Mesenteric fat pad (tissue), 1 donor: ENCODE results near the gene INPP4A. TPM values are rescaled to one million over a fixed set of nuclear protein-coding genes. Genes with fewer than 3 reads are reported as not detected.
"Not testable (repeated sequence)": the region's sequence is repeated elsewhere in the genome, so short reads cannot be mapped to it uniquely, and the experiment has no call there.

Experiments used
- DNase-seq: peaks from one replicate; pipeline ENCODE4 v3.0.0-alpha.2; 2020; ENCODE audit warnings: low spot score
- long read RNA-seq: library from polyadenylated mRNA; unstranded; transcript quantifications from one replicate; pipeline ENCODE4 v2.0.0, GENCODE V29; 2020
- total RNA-seq: library from RNA; stranded (reverse); fragmentation: NEBNext Ultra II Directional; extraction: Animal tissue kit (Norgen Biotek cat#: 25700); gene quantifications from one replicate; pipeline ENCODE4 v1.2.1, GENCODE V29; 2021
- donor health status: DM: yes; HTN: yes; CAD: no.

The INPP4A gene
- total RNA-seq, result 30.3 TPM
- long read RNA-seq, partial matches to known transcripts, result 5 of 17 reads
- long read RNA-seq, other reads (novel, unspliced or antisense), result 12 of 17 reads

GRCh38 chr2:98444436-98445176, at the start of gene INPP4A:
Gene INPP4A (plus strand): TSS chr2:98444858. CDS start chr2:98520049, 75,191 bp downstream.
- peak; percentile 93 for DNase-seq

GRCh38 chr2:98395977-98396376, 48.7 kb upstream of the INPP4A start:
- no peak for DNase-seq

GRCh38 chr2:98396745-98397355, 47.8 kb upstream of the INPP4A start:
- no peak for DNase-seq

GRCh38 chr2:98399140-98399539, 45.5 kb upstream of the INPP4A start:
- no peak for DNase-seq

GRCh38 chr2:98403878-98404277, 40.8 kb upstream of the INPP4A start:
- DNase-seq, result no peak

GRCh38 chr2:98404556-98405250, 40.0 kb upstream of the INPP4A start:
- DNase-seq, result no peak

- DNase-seq, result no peak
Measured at GRCh38 chr2:98405301-98405700, 39.4 kb upstream of the INPP4A start.

- no peak for DNase-seq
Measured at GRCh38 chr2:98408155-98408554, 36.5 kb upstream of the INPP4A start.

GRCh38 chr2:98412751-98413458, 31.8 kb upstream of the INPP4A start:
- DNase-seq, result no peak

- DNase-seq, result not testable (repeated sequence)
Measured at GRCh38 chr2:98414246-98414645, 30.4 kb upstream of the INPP4A start.

GRCh38 chr2:98415719-98416248, 28.9 kb upstream of the INPP4A start:
- not testable (repeated sequence) for DNase-seq

- DNase-seq, result no peak
Measured at GRCh38 chr2:98416383-98417159, 28.1 kb upstream of the INPP4A start.

- no peak for DNase-seq
Measured at GRCh38 chr2:98419544-98419943, 25.1 kb upstream of the INPP4A start.

GRCh38 chr2:98419977-98420725, 24.5 kb upstream of the INPP4A start:
- no peak for DNase-seq

GRCh38 chr2:98422449-98422848, 22.2 kb upstream of the INPP4A start:
- DNase-seq, result no peak

- DNase-seq, result no peak
Measured at GRCh38 chr2:98426771-98427170, 17.9 kb upstream of the INPP4A start.

- DNase-seq, result no peak
Measured at GRCh38 chr2:98432145-98432544, 12.5 kb upstream of the INPP4A start.

GRCh38 chr2:98433363-98433964, 11.2 kb upstream of the INPP4A start:
- no peak for DNase-seq

GRCh38 chr2:98434492-98434891, 10.2 kb upstream of the INPP4A start:
- DNase-seq, result no peak
